Type B pancreatic cell (in vitro differentiated cells): ENCODE measurements around the gene STX12. TPM values are rescaled to one million over a fixed set of nuclear protein-coding genes. Genes with fewer than 3 reads are reported as not detected.
"Not testable (repeated sequence)": the region's sequence is repeated elsewhere in the genome, so short reads cannot be mapped to it uniquely, and the experiment has no call there.

Experiments
- DNase-seq: peaks from one replicate; pipeline ENCODE4 v3.0.0; 2021; ENCODE audit warnings: mixed read lengths; ENCODE audit not compliant: unreplicated experiment; ENCODE audit errors: extremely low spot score
- H3K27ac Mint-ChIP-seq: 2 replicates; pipeline ENCODE4 v1.8.0; 2021; ENCODE audit warnings: mild to moderate bottlenecking, mixed read lengths
- H3K27me3 Mint-ChIP-seq: 2 replicates; pipeline ENCODE4 v1.8.0; 2021; ENCODE audit warnings: mixed read lengths
- H3K36me3 Mint-ChIP-seq: 2 replicates; pipeline ENCODE4 v1.8.0; 2021; ENCODE audit warnings: mixed read lengths
- H3K4me1 Mint-ChIP-seq: one replicate; pipeline ENCODE4 v1.8.0; 2021; ENCODE audit warnings: mixed read lengths; ENCODE audit not compliant: unreplicated experiment
- H3K4me3 Mint-ChIP-seq: 2 replicates; pipeline ENCODE4 v1.8.0; 2021; ENCODE audit warnings: mild to moderate bottlenecking, mixed read lengths
- H3K9me3 Mint-ChIP-seq: 2 replicates; pipeline ENCODE4 v1.8.0; 2021; ENCODE audit warnings: mixed read lengths
- total RNA-seq: library from RNA; stranded (reverse); gene quantifications from 2 replicates; pipeline ENCODE4 v1.2.1, GENCODE V29; 2021; ENCODE audit warnings: low replicate concordance
- TF ChIP-seq, protein P1 (sequence below): fragments of 200-600 bp; sonication (generic); conservative IDR thresholded peaks from 2 replicates; pipeline ENCODE4 v1.5.0; 2021; ENCODE audit warnings: antibody characterized with exemption, mild to moderate bottlenecking

Gene STX12
- total RNA-seq, 1 donor from 2014 or later, result 28.9 TPM

DNA sequence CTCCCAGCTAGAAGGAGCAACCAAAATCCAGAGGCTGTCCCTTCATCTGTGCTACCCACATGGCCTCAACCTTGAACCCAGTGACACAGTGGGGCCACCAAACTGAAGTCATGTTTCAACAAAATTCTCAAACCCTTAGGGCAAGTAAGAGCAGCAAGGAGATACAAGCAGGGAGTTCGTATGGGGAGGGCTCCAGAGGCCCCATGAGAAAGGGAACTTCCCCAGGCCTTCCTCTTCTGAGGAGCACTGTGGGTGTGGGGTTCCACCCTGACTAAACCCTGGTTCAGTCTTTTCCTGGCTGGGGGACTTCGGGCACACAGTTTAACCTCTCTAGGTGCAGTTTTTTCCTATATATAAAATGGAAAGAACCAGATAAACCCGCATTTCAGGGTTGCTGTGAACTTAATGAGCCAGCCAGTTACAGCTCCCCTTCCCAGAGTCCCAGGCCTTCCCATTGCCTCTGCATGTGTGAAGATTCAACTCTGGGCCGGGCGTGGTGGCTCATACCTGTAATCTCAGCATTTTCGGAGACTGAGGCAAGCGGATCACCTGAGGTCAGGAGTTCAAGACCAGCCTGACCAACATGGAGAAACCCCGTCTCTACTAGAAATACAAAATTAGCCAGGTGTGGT is 91.4 kb downstream of the STX12 start:
- no peaks in the 10 kb centered on the region for H3K36me3 Mint-ChIP-seq
- TF ChIP-seq, protein P1, sequence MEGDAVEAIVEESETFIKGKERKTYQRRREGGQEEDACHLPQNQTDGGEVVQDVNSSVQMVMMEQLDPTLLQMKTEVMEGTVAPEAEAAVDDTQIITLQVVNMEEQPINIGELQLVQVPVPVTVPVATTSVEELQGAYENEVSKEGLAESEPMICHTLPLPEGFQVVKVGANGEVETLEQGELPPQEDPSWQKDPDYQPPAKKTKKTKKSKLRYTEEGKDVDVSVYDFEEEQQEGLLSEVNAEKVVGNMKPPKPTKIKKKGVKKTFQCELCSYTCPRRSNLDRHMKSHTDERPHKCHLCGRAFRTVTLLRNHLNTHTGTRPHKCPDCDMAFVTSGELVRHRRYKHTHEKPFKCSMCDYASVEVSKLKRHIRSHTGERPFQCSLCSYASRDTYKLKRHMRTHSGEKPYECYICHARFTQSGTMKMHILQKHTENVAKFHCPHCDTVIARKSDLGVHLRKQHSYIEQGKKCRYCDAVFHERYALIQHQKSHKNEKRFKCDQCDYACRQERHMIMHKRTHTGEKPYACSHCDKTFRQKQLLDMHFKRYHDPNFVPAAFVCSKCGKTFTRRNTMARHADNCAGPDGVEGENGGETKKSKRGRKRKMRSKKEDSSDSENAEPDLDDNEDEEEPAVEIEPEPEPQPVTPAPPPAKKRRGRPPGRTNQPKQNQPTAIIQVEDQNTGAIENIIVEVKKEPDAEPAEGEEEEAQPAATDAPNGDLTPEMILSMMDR, result no peak
- peak overlapping the region; percentile 80 for H3K27ac Mint-ChIP-seq
- no peak overlapping the region for H3K4me3 Mint-ChIP-seq
- no peaks in the 10 kb centered on the region for H3K9me3 Mint-ChIP-seq
- H3K4me1 Mint-ChIP-seq, result peaks cover 15% of the 10 kb centered on the region
- no peaks in the 10 kb centered on the region for H3K27me3 Mint-ChIP-seq
- DNase-seq, result no peak

DNA sequence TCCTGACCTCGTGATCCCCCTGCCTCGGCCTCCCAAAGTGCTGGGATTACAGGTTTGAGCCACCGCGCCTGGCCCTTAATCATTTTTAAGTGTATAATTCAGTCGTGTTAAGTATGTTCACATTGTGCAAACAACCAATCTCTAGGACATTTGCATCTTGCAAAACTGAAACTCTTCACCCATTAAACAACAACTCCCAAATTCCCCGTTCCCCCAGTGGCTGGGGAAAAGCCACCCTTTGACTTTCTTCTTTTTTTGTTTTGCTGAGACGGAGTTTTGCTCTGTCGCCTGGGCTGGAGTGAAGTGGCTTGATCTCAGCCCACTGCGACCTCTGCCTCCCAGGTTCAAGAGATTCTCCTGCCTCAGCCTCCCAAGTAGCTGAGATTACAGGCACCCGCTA is 92.8 kb downstream of the STX12 start:
- no peak overlapping the region for H3K27ac Mint-ChIP-seq
- no peak overlapping the region for H3K4me3 Mint-ChIP-seq
- TF ChIP-seq, protein P1, result no peak
- no peaks in the 10 kb centered on the region for H3K36me3 Mint-ChIP-seq
- no peaks in the 10 kb centered on the region for H3K27me3 Mint-ChIP-seq
- H3K9me3 Mint-ChIP-seq, result no peaks in the 10 kb centered on the region
- H3K4me1 Mint-ChIP-seq, result peaks cover 15% of the 10 kb centered on the region
- no peak for DNase-seq

DNA sequence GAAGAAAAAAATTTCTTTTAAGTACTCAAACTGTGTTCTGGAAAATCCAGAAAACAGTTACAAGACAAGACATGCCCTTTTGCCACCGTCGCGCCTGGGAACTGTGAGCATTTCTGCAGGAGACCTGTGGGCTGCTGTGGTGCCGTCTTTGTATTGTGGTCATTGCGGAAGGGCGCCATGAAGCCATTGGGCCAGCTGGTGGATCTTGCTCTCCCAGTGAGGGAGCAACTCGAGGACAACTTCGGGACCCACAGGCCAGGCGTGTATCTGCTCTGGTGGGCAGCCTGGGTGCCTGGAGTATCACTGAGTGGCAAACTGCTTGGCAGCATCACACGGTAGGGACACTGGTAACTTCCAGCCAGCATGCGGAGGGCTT is 95.5 kb downstream of the STX12 start:
- Mint-ChIP-seq H3K9me3 (no peaks in the 10 kb centered on the region), H3K4me1 (peaks cover 14% of the 10 kb centered on the region), H3K27ac (no peak overlapping the region), H3K4me3 (no peak overlapping the region), H3K27me3 (peaks cover 6% of the 10 kb centered on the region), H3K36me3 (no peaks in the 10 kb centered on the region)
- no peak for DNase-seq
- TF ChIP-seq, protein P1, result no peak

DNA sequence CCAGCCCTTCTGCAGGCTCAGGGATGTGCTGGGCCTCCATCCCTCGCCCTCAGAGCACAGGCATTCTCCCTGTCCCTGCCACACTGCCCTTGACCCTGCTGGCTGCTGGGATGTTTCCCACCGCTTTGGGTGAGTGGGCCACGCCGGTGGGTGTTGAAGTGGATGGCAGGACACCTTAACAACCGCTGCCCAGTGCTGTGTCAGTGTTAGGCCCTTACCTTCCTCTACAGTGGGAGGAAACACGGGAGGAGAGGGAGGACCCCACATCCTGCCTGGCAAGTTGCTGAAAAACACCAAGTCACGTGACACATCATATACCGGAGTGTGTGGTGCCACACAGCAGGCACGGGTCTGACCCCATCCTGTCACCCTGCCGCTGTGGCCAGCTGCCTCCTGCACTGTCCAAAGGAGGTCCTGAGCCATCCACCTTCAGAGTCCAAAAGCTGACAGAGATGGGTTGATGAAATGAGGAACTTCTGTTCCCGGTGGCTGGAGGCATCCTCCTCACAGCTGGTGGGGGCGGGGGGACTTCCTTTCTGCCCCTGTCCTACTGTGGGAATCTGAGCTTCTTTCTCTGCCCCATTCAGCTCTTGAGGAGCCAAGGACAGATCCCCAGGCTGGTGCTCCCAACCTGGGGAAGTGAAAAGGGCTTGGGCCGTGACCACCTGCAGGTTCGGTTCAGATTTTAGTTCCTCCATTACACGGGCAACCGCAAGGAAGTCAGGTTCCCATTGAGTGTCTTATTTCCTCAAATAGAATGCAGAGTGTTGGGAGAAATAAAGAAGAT is 96.1 kb downstream of the STX12 start:
- Mint-ChIP-seq H3K9me3 (no peaks in the 10 kb centered on the region), H3K4me3 (no peak overlapping the region), H3K4me1 (peaks cover 12% of the 10 kb centered on the region), H3K36me3 (no peaks in the 10 kb centered on the region), H3K27ac (no peak overlapping the region), H3K27me3 (peaks cover 6% of the 10 kb centered on the region)
- TF ChIP-seq, protein P1, result no peak
- no peak for DNase-seq

DNA sequence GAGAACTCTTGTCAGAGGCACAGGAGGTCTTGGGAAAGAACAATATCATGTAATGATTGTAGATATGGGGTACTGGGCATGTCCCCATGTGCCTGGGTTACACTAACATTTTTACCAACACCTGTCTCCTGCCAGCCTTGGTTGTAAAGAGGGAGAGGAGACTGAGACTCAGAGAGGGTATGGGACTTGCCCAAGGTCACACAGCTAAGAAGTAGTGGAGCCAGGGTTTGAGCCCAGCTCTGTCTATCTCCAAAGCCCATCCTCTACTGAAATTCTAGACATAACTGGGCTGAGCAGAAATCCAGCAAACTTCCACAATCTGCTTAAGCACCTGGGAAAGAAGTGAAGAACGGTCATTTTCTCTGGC is 96.7 kb downstream of the STX12 start:
- no peak for DNase-seq
- H3K36me3 Mint-ChIP-seq, result no peaks in the 10 kb centered on the region
- TF ChIP-seq, protein P1, result no peak
- peaks cover 11% of the 10 kb centered on the region for H3K4me1 Mint-ChIP-seq
- peaks cover 6% of the 10 kb centered on the region for H3K27me3 Mint-ChIP-seq
- no peak overlapping the region for H3K4me3 Mint-ChIP-seq
- H3K27ac Mint-ChIP-seq, result no peak overlapping the region
- no peaks in the 10 kb centered on the region for H3K9me3 Mint-ChIP-seq

DNA sequence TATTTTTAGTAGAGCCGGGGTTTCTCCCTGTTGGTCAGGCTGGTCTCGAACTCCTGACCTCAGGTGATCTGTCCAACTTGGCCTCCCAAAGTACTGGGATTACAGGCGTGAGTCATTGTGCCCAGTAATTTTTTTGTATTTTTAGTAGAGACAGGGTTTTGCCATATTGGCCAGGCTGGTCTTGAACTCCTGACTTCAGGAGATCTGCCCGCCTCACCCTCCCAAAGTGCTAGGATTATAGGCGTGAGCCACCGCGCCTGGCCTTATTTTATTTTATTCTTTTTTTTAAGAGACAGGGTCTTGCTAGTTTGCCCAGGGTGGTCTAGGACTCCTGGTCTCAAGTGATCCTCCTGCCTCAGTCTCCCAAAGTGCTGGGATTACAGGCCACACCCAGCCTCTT is 98.1 kb downstream of the STX12 start:
- H3K4me1 Mint-ChIP-seq, result peaks cover 11% of the 10 kb centered on the region
- not testable (repeated sequence) for H3K27me3 Mint-ChIP-seq, H3K36me3 Mint-ChIP-seq, H3K4me3 Mint-ChIP-seq, H3K9me3 Mint-ChIP-seq, DNase-seq, H3K27ac Mint-ChIP-seq
